HUES64 (cell line): Measurements from ENCODE around the gene CCDC196.

Experiments
- H3K27ac ChIP-seq: 2 replicates; pipeline ENCODE4 v1.7.0; 2013; ENCODE audit warnings: low read depth, low read length, inconsistent platforms
- H3K27me3 ChIP-seq: 2 replicates; pipeline ENCODE4 v1.6.1; 2013; ENCODE audit warnings: mild to moderate bottlenecking, low read length; ENCODE audit not compliant: insufficient read depth
- H3K36me3 ChIP-seq: 2 replicates; pipeline ENCODE4 v1.6.1; 2013; ENCODE audit warnings: mild to moderate bottlenecking, low read length; ENCODE audit not compliant: insufficient read depth
- H3K4me1 ChIP-seq: 2 replicates; pipeline ENCODE4 v1.6.1; 2013; ENCODE audit warnings: mild to moderate bottlenecking, low read length, moderate library complexity; ENCODE audit not compliant: insufficient read depth
- H3K4me3 ChIP-seq: 2 replicates; pipeline ENCODE4 v1.5.1; 2013; ENCODE audit warnings: mild to moderate bottlenecking, low read length, moderate library complexity
- H3K9ac ChIP-seq: 2 replicates; pipeline ENCODE4 v1.6.1; 2013; ENCODE audit warnings: mild to moderate bottlenecking, low read depth, low read length
- H3K9me3 ChIP-seq: 2 replicates; pipeline ENCODE4 v1.6.1; 2013; ENCODE audit warnings: low read depth, low read length; ENCODE audit not compliant: insufficient read depth
- WGBS: fragments of 150-250, 120-280 bp; methylation state at CpG from one replicate; pipeline ENCODE4 v1.1.7; 2013; ENCODE audit warnings: missing lambda C conversion rate; 5-methylcytosine and 5-hydroxymethylcytosine counted together

Gene CCDC196

GRCh38 chr14:66472251-66472650 lies 13.9 kb upstream of the CCDC196 start:
- H3K4me3 ChIP-seq: no peak overlapping the region
- H3K9ac ChIP-seq: no peak overlapping the region
- H3K4me1 ChIP-seq: no peaks in the 10 kb centered on the region
- H3K9me3 ChIP-seq: peaks cover 51% of the 10 kb centered on the region
- no peaks in the 10 kb centered on the region for H3K36me3 ChIP-seq
- no peak overlapping the region for H3K27ac ChIP-seq
- H3K27me3 ChIP-seq: no peaks in the 10 kb centered on the region

- Histone ChIP-seq H3K4me1 (no peaks in the 10 kb centered on the region), H3K4me3 (no peak overlapping the region), H3K36me3 (no peaks in the 10 kb centered on the region), H3K9me3 (peaks cover 42% of the 10 kb centered on the region), H3K27me3 (no peaks in the 10 kb centered on the region), H3K9ac (no peak overlapping the region), H3K27ac (no peak overlapping the region)
- 93% methylated on average over 2 of the region's 2 CpGs for WGBS
These were observed 12.9 kb upstream of the CCDC196 start for GRCh38 chr14:66473223-66473622.

GRCh38 chr14:66476964-66477363 lies 9.2 kb upstream of the CCDC196 start:
- Histone ChIP-seq H3K9ac (no peak overlapping the region), H3K36me3 (no peaks in the 10 kb centered on the region), H3K27me3 (no peaks in the 10 kb centered on the region), H3K27ac (no peak overlapping the region), H3K4me1 (no peaks in the 10 kb centered on the region), H3K9me3 (peaks cover 12% of the 10 kb centered on the region; the same call in 1 of the 2 replicates), H3K4me3 (no peak overlapping the region)
- 96% methylated on average over 1 of the region's 1 CpG for WGBS

- H3K27ac ChIP-seq: no peak overlapping the region
- H3K4me1 ChIP-seq: no peaks in the 10 kb centered on the region
- H3K36me3 ChIP-seq: no peaks in the 10 kb centered on the region
- H3K9me3 ChIP-seq: peaks cover 6% of the 10 kb centered on the region; the same call in 1 of the 2 replicates
- H3K9ac ChIP-seq: no peak overlapping the region
- H3K4me3 ChIP-seq: no peak overlapping the region
- no peaks in the 10 kb centered on the region for H3K27me3 ChIP-seq
These were observed 8.6 kb upstream of the CCDC196 start for GRCh38 chr14:66477567-66477966.

- no peaks in the 10 kb centered on the region for H3K4me1 ChIP-seq
- WGBS: 88% methylated on average over 1 of the region's 2 CpGs
These were observed 3.3 kb upstream of the CCDC196 start for GRCh38 chr14:66482873-66483272.

GRCh38 chr14:66483322-66483721 lies 2.8 kb upstream of the CCDC196 start:
- 88% methylated on average over 1 of the region's 1 CpG for WGBS
- H3K4me3 ChIP-seq: no peak overlapping the region
- no peaks in the 10 kb centered on the region for H3K4me1 ChIP-seq
- no peaks in the 10 kb centered on the region for H3K9me3 ChIP-seq
- no peak overlapping the region for H3K27ac ChIP-seq
- no peaks in the 10 kb centered on the region for H3K36me3 ChIP-seq
- H3K27me3 ChIP-seq: no peaks in the 10 kb centered on the region
- H3K9ac ChIP-seq: no peak overlapping the region

More at GRCh38 chr14:66482873-66483272, 3.3 kb upstream of the CCDC196 start:
- no peak overlapping the region for H3K4me3 ChIP-seq
- no peaks in the 10 kb centered on the region for H3K9me3 ChIP-seq
- no peaks in the 10 kb centered on the region for H3K36me3 ChIP-seq
- no peak overlapping the region for H3K9ac ChIP-seq
- H3K27me3 ChIP-seq: no peaks in the 10 kb centered on the region
- H3K27ac ChIP-seq: no peak overlapping the region

GRCh38 chr14:66485029-66485428 lies 1.1 kb upstream of the CCDC196 start:
- Histone ChIP-seq H3K36me3 (no peaks in the 10 kb centered on the region), H3K27me3 (no peaks in the 10 kb centered on the region), H3K4me3 (no peak overlapping the region), H3K9ac (no peak overlapping the region), H3K4me1 (no peaks in the 10 kb centered on the region), H3K9me3 (no peaks in the 10 kb centered on the region), H3K27ac (no peak overlapping the region)
- 88% methylated on average over 3 of the region's 3 CpGs for WGBS

- H3K9me3 ChIP-seq: no peaks in the 10 kb centered on the region
- H3K27me3 ChIP-seq: no peaks in the 10 kb centered on the region
- H3K27ac ChIP-seq: no peak overlapping the region
- H3K36me3 ChIP-seq: no peaks in the 10 kb centered on the region
- 88% methylated on average over 1 of the region's 2 CpGs for WGBS
- H3K9ac ChIP-seq: no peak overlapping the region
- no peaks in the 10 kb centered on the region for H3K4me1 ChIP-seq
- H3K4me3 ChIP-seq: no peak overlapping the region
These were observed 993 bp downstream of the CCDC196 start for GRCh38 chr14:66487164-66487563.

- Histone ChIP-seq H3K4me3 (no peak overlapping the region), H3K27me3 (no peaks in the 10 kb centered on the region), H3K9me3 (no peaks in the 10 kb centered on the region), H3K36me3 (no peaks in the 10 kb centered on the region), H3K9ac (no peak overlapping the region), H3K4me1 (no peaks in the 10 kb centered on the region), H3K27ac (no peak overlapping the region)
- 93% methylated on average over 3 of the region's 3 CpGs for WGBS
These were observed 4.3 kb downstream of the CCDC196 start for GRCh38 chr14:66490143-66491111.

GRCh38 chr14:66493750-66494149 lies 7.6 kb downstream of the CCDC196 start:
- Histone ChIP-seq H3K36me3 (no peaks in the 10 kb centered on the region), H3K9ac (no peak overlapping the region), H3K27ac (no peak overlapping the region)

GRCh38 chr14:66495218-66496098 lies 9.3 kb downstream of the CCDC196 start:
- no peaks in the 10 kb centered on the region for H3K27me3 ChIP-seq
- no peaks in the 10 kb centered on the region for H3K4me1 ChIP-seq
- no peak overlapping the region for H3K27ac ChIP-seq
- no peaks in the 10 kb centered on the region for H3K9me3 ChIP-seq
- 33% methylated on average over 1 of the region's 4 CpGs for WGBS
- H3K9ac ChIP-seq: no peak overlapping the region
- H3K4me3 ChIP-seq: no peak overlapping the region
- H3K36me3 ChIP-seq: no peaks in the 10 kb centered on the region

More at GRCh38 chr14:66493750-66494149, 7.6 kb downstream of the CCDC196 start:
- Histone ChIP-seq H3K9me3 (no peaks in the 10 kb centered on the region), H3K27me3 (no peaks in the 10 kb centered on the region), H3K4me3 (no peak overlapping the region), H3K4me1 (no peaks in the 10 kb centered on the region)
